SH-SY5Y (cell line): ENCODE data around the gene KIFC3.

Experiments
- GATA2 ChIP-seq: IDR thresholded peaks from 2 replicates; pipeline ENCODE4 v1.6.1; 2011; ENCODE audit warnings: mild to moderate bottlenecking, low read depth, low read length
- GATA3 ChIP-seq: IDR thresholded peaks from 2 replicates; pipeline ENCODE4 v1.6.1; 2011; ENCODE audit warnings: low read depth, mild to moderate bottlenecking, low read length, moderate library complexity

GRCh38 chr16:57775661-57776469 is 26.4 kb downstream of the KIFC3 start:
- TF ChIP-seq GATA2 = no peak
- TF ChIP-seq GATA3 = no peak
